Nephron progenitor cell (in vitro differentiated cells): ENCODE results near the gene LDLRAD3.
A peak's percentile ranks its signal among the peaks of the same experiment; 100 is the strongest.

Experiments used
- DNase-seq: peaks from one replicate; pipeline ENCODE4 v3.0.0; 2021
- H3K27ac Mint-ChIP-seq: 2 replicates; pipeline ENCODE4 v1.8.0; 2021; ENCODE audit warnings: mild to moderate bottlenecking, moderate library complexity, mixed read lengths
- H3K27me3 Mint-ChIP-seq: 2 replicates; pipeline ENCODE4 v1.8.0; 2021; ENCODE audit warnings: mild to moderate bottlenecking, low read depth, mixed read lengths; ENCODE audit not compliant: poor library complexity
- H3K36me3 Mint-ChIP-seq: 2 replicates; pipeline ENCODE4 v1.8.0; 2021; ENCODE audit warnings: low read depth, mixed read lengths
- H3K4me1 Mint-ChIP-seq: 2 replicates; pipeline ENCODE4 v1.8.0; 2021; ENCODE audit warnings: mixed read lengths
- H3K4me3 Mint-ChIP-seq: 2 replicates; pipeline ENCODE4 v1.8.0; 2021; ENCODE audit warnings: mild to moderate bottlenecking, moderate library complexity, mixed read lengths
- H3K9me3 Mint-ChIP-seq: 2 replicates; pipeline ENCODE4 v1.8.0; 2021; ENCODE audit warnings: mild to moderate bottlenecking, moderate library complexity, mixed read lengths
- TF ChIP-seq, protein P1 (sequence below): fragments of 200-600 bp; sonication (generic); IDR thresholded peaks from 2 replicates; pipeline ENCODE4 v1.5.0; 2021; ENCODE audit warnings: antibody characterized with exemption

The LDLRAD3 gene

DNA sequence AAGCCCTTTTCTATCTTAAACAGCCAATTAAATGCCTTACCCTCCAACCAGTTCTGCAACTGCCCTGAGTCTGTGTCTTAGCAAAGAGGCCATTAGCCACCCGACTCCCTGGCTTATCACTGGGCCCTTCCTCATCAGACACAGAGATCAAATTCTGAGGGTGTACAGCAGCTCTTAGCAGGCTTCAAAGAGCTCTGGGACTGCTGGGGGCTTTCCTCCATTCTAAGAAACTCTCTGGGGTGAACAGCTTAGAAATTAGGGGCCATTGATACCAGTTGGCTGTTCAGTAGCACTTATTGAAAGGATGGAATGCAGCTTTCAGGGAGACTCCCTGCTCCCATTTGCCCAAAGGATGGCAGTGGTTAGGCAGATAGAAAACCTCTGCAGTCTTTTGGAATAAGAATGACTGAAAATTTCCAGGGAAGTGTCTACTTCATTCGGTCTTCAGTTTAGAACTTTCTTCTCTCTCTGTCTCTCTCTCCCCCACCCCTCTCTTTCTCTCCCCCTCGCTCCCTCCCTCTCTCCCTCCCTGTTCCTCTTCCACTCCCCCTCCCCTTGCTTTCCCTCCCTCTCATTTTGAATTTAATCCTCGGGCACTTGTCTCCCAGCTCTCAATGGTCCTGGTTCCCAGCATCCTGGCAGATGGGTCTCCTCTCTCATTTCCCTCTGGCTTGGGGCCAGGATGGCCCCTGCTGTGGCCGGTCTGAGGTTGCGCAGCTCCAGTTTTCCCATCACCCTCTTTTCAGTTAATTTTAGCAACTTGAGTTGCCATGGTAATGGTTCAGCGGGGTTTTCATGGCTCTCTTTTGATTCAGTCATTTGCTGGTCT lies 268.9 kb downstream of the LDLRAD3 start:
- TF ChIP-seq, protein P1, sequence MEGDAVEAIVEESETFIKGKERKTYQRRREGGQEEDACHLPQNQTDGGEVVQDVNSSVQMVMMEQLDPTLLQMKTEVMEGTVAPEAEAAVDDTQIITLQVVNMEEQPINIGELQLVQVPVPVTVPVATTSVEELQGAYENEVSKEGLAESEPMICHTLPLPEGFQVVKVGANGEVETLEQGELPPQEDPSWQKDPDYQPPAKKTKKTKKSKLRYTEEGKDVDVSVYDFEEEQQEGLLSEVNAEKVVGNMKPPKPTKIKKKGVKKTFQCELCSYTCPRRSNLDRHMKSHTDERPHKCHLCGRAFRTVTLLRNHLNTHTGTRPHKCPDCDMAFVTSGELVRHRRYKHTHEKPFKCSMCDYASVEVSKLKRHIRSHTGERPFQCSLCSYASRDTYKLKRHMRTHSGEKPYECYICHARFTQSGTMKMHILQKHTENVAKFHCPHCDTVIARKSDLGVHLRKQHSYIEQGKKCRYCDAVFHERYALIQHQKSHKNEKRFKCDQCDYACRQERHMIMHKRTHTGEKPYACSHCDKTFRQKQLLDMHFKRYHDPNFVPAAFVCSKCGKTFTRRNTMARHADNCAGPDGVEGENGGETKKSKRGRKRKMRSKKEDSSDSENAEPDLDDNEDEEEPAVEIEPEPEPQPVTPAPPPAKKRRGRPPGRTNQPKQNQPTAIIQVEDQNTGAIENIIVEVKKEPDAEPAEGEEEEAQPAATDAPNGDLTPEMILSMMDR, result no peak
- peaks cover 43% of the 10 kb centered on the region for H3K4me1 Mint-ChIP-seq
- peaks cover 2% of the 10 kb centered on the region for H3K9me3 Mint-ChIP-seq
- H3K27ac Mint-ChIP-seq, result peak overlapping the region; percentile 57
- H3K4me3 Mint-ChIP-seq, result no peak overlapping the region
- peaks cover 2% of the 10 kb centered on the region for H3K27me3 Mint-ChIP-seq
- no peak for DNase-seq
- peaks cover 16% of the 10 kb centered on the region for H3K36me3 Mint-ChIP-seq

DNA sequence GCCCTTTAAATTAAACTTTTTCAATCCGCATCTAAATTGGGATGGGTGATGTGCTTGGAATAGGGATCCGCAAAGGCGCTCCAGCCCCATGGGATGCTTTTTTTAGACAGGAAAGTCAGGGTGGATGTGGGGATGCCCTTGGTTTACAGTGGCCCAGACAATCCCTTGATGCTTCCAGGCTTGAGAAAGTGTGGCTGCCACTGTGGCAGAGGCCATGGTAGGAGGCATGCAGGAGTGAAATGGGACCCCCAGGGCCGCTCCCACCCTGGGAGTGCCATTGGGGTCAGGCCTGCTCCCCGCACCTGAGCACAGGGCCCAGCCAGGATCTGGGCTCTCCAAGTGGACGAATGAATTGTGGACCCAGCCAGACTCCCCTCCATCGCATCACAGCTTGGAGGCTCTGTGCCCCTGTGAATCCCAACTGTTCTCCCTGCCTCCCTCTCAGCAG lies 269.6 kb downstream of the LDLRAD3 start:
- no peak for DNase-seq
- TF ChIP-seq, protein P1, result no peak
- Mint-ChIP-seq H3K27ac (peak overlapping the region; percentile 40), H3K36me3 (peaks cover 23% of the 10 kb centered on the region), H3K4me1 (peaks cover 43% of the 10 kb centered on the region), H3K9me3 (peaks cover 8% of the 10 kb centered on the region), H3K4me3 (no peak overlapping the region), H3K27me3 (peaks cover 2% of the 10 kb centered on the region)

DNA sequence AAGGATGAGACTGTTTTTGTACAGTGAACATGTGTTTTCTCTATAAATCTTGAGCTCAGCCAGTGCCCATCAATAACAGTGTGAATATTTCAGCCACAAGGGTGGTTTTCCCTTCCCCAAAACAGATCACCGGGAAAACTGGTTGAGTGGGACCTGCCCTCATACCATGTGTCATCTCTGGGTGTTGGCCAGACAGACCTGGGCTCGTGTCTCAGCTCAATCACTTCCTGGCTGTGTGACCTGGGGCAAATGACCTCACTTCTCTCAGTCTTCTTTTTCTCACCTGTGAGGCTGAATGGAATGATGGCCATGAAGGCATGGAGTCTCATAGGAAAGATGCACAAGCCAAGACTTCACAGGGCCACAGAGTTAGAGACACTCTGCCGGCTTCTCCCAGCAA lies 270.6 kb downstream of the LDLRAD3 start:
- H3K27ac Mint-ChIP-seq, result peak overlapping the region; percentile 48
- peaks cover 32% of the 10 kb centered on the region for H3K36me3 Mint-ChIP-seq
- no peak for DNase-seq
- H3K27me3 Mint-ChIP-seq, result peaks cover 2% of the 10 kb centered on the region
- TF ChIP-seq, protein P1, result no peak
- H3K9me3 Mint-ChIP-seq, result peaks cover 18% of the 10 kb centered on the region
- H3K4me1 Mint-ChIP-seq, result peaks cover 43% of the 10 kb centered on the region
- no peak overlapping the region for H3K4me3 Mint-ChIP-seq

DNA sequence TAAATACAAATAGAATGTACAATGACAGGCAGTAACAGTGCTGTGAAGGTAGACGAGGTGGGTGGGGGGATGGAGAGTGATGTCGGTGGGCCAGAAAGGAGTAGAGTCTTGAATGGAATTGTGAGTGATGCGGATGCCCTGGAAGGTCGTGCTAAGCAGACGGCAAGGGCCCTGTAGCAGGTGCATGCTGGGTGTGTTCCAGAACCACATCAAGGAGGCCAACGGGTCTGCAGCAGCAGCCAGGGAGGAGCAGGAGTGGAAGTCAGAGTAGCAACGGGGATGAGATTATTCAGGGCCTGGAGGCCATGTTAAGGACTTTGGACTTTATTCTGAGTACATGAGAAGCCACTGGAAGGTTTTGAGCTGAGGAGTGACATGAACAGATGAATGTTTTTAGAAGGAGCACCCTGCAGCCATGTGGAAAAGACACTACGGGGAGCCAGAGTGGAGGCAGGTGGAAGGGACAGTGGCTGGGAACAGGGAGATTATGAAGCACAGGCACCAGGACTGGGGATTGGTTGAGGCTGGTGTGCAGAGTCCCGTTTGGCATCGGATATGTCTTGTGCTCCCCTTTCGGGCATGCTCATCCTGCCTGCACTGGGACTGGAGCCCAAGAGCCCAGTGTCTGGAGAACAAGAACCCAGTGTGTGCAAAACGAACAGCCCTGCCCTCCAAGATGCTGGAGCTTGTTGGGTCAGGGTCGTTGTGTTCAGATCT lies 271.3 kb downstream of the LDLRAD3 start:
- TF ChIP-seq, protein P1, result no peak
- DNase-seq, result no peak
- Mint-ChIP-seq H3K27me3 (peaks cover 2% of the 10 kb centered on the region), H3K9me3 (peaks cover 24% of the 10 kb centered on the region), H3K36me3 (peaks cover 39% of the 10 kb centered on the region), H3K4me3 (no peak overlapping the region), H3K27ac (peak overlapping the region; percentile 43), H3K4me1 (peaks cover 43% of the 10 kb centered on the region)

DNA sequence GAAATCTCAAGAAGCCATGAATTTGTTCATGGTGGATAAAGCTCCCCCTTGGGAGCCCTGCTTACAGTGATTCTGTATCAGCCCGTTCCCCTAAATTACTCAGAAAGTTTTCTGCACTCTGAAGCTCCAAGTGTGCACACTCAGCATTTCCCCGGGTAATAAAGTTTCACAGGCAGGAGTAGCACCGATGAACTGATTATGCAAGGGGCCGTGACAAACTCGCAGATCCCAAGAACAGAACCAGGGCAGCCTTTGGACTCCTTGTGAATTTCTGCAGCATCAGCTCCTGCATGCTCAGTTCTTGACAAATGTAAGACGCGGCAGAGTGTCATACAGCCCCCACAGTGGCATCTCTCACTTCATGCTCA lies 271.8 kb downstream of the LDLRAD3 start:
- H3K27ac Mint-ChIP-seq, result no peak overlapping the region
- H3K4me3 Mint-ChIP-seq, result no peak overlapping the region
- peaks cover 43% of the 10 kb centered on the region for H3K4me1 Mint-ChIP-seq
- no peak for DNase-seq
- peaks cover 30% of the 10 kb centered on the region for H3K9me3 Mint-ChIP-seq
- H3K36me3 Mint-ChIP-seq, result peaks cover 44% of the 10 kb centered on the region
- TF ChIP-seq, protein P1, result no peak
- H3K27me3 Mint-ChIP-seq, result peaks cover 2% of the 10 kb centered on the region
